ENCODE results near the gene SLC22A23. TPM values are rescaled to one million over a fixed set of nuclear protein-coding genes. Genes with fewer than 3 reads are reported as not detected.

Gene SLC22A23
- total RNA-seq, 3 donors from 2014 or later, result 61.5 to 160 (median 74.7) TPM

- intact Hi-C loops (cut with DNase I, micrococcal nuclease), result no loop called here
- TF ChIP-seq CTCF (IDR thresholded peaks at IDR 0.05), result no peak
- H3K4me3 ChIP-seq, result no peak overlapping the region
- DNase-seq (no peak), ATAC-seq (no peak)
- no peaks in the 10 kb centered on the region for H3K36me3 ChIP-seq (ENCODE audit: low read depth)
- peaks cover 14% of the 10 kb centered on the region for H3K4me1 ChIP-seq (ENCODE audit: low read depth)
- no peaks in the 10 kb centered on the region for H3K9me3 ChIP-seq
Observed at GRCh38 chr6:3417473-3417872, 39.4 kb downstream of the SLC22A23 start.

DNA sequence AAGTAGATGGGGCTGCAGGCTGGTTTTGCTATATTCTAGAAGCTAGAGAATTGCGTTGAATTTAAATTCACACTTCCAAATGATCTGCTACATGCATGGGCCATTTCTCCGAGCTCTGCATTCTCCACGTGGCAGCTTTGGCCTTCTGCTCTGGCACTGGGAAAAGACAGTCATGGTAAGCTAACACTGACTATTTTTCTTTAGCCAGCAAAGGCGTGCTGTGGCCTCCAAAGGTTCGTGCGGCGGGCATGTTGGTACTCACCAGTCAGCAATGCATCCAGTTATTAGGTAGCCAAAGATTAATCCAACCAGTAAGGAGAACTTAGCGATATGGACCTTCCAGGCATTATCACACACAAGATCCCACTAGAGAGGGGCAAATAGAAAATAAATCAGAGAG, 41.4 kb downstream of the SLC22A23 start:
- Histone ChIP-seq H3K36me3 (ENCODE audit: low read depth) (no peaks in the 10 kb centered on the region), H3K9me3 (no peaks in the 10 kb centered on the region), H3K4me3 (no peak overlapping the region), H3K4me1 (ENCODE audit: low read depth) (peaks cover 19% of the 10 kb centered on the region)
- TF ChIP-seq CTCF (IDR thresholded peaks at IDR 0.05), result no peak
- intact Hi-C loops (cut with DNase I, micrococcal nuclease), result no loop called here
- DNase-seq (no peak), ATAC-seq (no peak)

- no peak for DNase-seq
- no peaks in the 10 kb centered on the region for H3K36me3 ChIP-seq (ENCODE audit: low read depth)
- H3K9me3 ChIP-seq, result no peaks in the 10 kb centered on the region
- peaks cover 16% of the 10 kb centered on the region for H3K4me1 ChIP-seq (ENCODE audit: low read depth)
- TF ChIP-seq CTCF (IDR thresholded peaks at IDR 0.05), result no peak
- ATAC-seq, result no peak
- H3K4me3 ChIP-seq, result no peak overlapping the region
- intact Hi-C loops (cut with DNase I, micrococcal nuclease), result no loop called here
Observed at GRCh38 chr6:3415082-3415453, 41.8 kb downstream of the SLC22A23 start.

DNA sequence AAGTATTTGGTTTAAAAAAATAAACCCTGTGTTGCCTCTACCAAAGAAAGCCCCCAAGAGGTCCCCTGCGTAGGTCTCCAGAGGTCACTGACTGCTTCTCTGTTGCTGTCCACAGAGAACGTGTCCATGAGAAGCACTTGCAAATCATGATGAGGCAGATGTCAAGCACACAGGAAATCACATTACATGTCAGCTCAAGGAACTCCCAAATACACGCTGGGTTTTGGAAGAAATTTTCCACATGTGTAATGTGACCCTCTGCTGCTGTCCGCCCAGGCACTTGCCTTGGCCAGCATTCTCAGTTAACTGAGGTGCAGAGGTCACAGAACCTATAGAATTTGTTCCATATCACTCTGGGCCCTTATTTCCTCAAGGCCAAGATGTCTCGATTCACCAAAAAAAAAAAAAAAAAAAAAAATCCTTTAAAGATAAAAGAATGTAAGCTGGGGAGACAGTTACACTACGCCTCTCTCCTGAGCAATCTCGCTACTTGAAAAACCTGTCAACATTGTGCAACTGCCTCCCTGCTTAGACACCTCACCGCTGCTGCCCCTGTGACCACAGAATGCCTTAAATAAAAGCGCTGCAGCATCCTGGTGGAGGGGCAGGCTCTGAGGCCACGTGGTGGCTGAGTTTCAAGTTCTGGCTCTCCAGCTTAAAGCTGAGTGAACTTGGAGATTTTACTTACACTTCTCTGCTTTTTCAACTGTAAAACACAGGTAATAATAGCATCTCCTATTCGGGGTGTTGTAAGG, 42.3 kb downstream of the SLC22A23 start:
- no peak overlapping the region for H3K4me3 ChIP-seq
- intact Hi-C loops (cut with DNase I, micrococcal nuclease), result no loop called here
- no peak for TF ChIP-seq CTCF (IDR thresholded peaks at IDR 0.05)
- DNase-seq (no peak), ATAC-seq (no peak)
- no peaks in the 10 kb centered on the region for H3K36me3 ChIP-seq (ENCODE audit: low read depth)
- H3K9me3 ChIP-seq, result no peaks in the 10 kb centered on the region
- H3K4me1 ChIP-seq (ENCODE audit: low read depth), result peaks cover 13% of the 10 kb centered on the region

GRCh38 chr6:3413592-3413991, 43.3 kb downstream of the SLC22A23 start:
- ATAC-seq, result no peak
- Histone ChIP-seq H3K36me3 (ENCODE audit: low read depth) (no peaks in the 10 kb centered on the region), H3K9me3 (no peaks in the 10 kb centered on the region), H3K4me1 (ENCODE audit: low read depth) (peaks cover 12% of the 10 kb centered on the region), H3K4me3 (no peak overlapping the region)
- intact Hi-C loops (cut with DNase I, micrococcal nuclease), result no loop called here
- TF ChIP-seq CTCF (IDR thresholded peaks at IDR 0.05), result no peak
- no peak for DNase-seq

Measured in mucosa of descending colon (tissue), 3 donors.